ENCODE data around the gene TFDP2.

DNA sequence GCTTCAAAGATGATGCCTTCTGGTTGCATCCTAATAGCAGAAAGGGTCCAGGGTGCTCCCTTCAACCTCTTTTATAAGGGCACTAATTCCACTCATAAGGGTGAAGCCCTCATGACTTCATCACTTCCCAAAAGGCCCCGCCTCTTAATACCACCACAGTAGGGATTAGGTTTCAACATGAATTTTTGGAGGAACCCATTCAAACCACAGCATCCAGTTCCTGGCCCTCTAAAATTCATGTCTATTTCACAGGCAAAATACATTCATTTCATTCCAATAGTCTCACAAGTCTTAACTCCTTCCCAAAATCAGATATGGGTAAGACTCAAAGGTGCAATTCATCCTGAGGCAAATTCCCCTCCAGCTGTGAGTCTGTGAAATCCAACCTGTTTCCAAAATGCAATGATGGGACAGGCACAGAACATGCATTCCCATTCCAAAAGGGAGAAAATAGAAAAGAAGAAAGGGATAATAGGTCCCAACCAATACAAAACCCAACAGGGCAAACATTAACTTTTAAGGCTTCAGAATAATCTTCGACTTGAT, 148.9 kb downstream of the TFDP2 start:
- TF ChIP-seq, protein P1, sequence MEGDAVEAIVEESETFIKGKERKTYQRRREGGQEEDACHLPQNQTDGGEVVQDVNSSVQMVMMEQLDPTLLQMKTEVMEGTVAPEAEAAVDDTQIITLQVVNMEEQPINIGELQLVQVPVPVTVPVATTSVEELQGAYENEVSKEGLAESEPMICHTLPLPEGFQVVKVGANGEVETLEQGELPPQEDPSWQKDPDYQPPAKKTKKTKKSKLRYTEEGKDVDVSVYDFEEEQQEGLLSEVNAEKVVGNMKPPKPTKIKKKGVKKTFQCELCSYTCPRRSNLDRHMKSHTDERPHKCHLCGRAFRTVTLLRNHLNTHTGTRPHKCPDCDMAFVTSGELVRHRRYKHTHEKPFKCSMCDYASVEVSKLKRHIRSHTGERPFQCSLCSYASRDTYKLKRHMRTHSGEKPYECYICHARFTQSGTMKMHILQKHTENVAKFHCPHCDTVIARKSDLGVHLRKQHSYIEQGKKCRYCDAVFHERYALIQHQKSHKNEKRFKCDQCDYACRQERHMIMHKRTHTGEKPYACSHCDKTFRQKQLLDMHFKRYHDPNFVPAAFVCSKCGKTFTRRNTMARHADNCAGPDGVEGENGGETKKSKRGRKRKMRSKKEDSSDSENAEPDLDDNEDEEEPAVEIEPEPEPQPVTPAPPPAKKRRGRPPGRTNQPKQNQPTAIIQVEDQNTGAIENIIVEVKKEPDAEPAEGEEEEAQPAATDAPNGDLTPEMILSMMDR (IDR thresholded peaks at IDR 0.05): no peak
- TF ChIP-seq POLR2A (IDR thresholded peaks at IDR 0.05): no peak
